AG08395 (cell line): ENCODE results near the gene RNF157.
"Not testable (repeated sequence)": the region's sequence is repeated elsewhere in the genome, so short reads cannot be mapped to it uniquely, and the experiment has no call there.

Experiments
- DNase-seq: peaks from one replicate; pipeline ENCODE4 v3.0.0; 2012; ENCODE audit warnings: mixed read lengths, low spot score

RNF157 gene

GRCh38 chr17:76254275-76254674 lies 14.0 kb upstream of the RNF157 start:
- no peak for DNase-seq

- DNase-seq = no peak
Measured at GRCh38 chr17:76253841-76254240, 13.5 kb upstream of the RNF157 start.

- DNase-seq = not testable (repeated sequence)
Measured at GRCh38 chr17:76252967-76253766, 12.9 kb upstream of the RNF157 start.

DNA sequence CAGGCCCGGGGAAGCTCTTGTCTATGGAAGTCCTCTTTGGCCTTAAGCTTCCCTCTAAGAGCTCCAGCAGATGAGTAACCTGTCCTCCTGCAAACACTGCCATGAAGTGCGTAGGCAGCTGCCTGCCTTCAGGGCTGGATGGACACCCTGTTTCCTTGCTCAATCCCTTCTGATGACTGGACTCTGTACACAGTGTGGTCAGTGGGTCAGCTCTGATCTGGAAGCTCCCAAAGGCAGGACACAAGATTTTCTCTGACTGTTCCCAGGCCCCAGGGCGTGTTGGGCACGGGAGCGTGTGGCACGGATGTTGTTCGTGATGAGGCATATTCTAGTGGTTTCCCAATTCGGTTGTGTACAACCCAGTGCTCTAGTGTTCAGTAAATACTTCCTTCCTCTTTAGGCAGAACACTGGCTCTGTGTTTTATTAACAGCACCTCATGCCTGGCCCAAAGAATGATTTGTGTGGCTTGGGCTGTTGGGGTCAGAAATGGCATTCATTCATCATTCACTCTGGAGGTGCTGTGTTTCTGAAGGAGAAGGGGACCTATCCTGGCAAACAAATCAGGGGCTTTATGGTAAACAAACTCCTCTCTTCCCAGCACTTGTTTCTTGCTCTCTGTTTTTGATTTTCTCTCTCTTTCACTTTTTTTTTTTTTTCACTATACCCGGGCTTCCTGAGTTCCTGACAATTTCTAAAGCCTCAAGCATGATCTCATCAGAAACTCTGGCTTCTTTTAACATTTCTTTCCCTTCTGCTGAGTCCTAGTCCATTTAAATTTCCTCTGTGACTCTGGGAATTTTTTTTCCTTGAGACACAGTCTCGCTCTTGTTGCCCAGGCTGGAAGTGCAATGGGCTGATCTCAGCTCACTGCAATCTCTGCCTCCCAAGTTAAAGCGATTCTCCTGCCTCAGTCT lies 12.0 kb upstream of the RNF157 start:
- peak; percentile 88 for DNase-seq

DNA sequence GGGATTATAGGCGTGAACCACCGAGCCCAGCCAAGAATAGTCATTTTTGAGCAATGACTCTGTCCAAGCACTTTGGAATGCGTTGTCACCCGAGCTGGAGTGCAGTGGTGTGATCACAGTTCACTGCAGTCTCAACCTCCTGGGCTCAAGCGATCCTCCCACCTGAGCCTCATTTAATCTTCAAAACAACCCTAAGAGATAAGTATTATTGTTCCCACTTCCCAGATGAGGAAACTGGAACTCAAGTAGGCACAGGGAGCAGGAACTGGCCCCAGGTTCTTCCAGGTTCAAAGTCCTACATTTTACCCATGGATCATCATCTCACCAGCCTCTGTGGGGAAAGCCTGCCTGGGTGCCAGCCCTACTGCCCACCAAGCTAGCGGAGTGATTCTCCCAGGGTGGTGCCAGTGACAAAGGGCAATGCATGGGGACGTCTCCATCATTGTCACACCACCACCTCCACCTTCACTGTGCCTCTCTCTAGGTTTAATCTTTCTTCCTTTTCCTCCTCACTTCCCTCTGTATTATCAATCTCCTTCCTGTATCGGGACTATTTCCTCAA lies 11.3 kb upstream of the RNF157 start:
- no peak for DNase-seq

DNA sequence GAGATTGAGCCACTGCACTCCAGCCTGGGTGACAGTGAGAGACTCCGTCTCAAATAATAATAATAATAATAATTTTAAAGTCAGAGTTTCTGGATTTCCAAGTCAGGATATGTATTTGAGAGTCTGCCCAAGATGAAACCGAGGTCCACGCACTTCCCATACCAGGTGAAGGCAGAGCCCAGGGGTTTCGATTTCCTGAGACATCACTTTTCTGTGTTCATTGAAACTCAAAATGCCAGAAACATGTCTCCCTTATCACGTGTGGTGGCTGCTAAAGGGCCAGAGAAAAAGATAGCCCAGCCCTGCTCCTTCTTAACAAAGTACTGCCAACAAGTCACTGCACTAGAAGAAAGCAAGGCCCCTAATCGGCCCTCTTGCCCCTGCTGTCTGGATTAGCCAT lies 9.8 kb upstream of the RNF157 start:
- DNase-seq = no peak

GRCh38 chr17:76248013-76248782 lies 7.9 kb upstream of the RNF157 start:
- DNase-seq = no peak

DNA sequence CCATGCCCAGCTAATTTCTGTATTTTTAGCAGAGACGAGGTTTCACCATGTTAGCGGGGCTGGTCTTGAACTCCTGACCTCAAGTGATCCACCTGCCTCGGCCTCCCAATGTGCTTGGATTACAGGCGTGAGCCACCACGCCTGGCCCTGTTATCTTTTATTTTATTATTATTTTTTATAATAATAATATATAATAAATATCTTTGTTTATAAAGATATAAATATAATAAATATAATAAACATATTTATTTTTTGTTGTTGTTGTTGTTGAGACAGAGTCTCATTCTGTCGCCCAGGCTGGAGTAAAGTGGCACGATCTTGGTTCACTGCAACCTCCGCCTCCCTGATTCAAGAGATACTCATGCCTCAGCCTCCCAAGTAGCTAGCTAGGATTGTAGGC lies 7.0 kb upstream of the RNF157 start:
- no peak for DNase-seq

GRCh38 chr17:76246080-76247066 lies 6.1 kb upstream of the RNF157 start:
- DNase-seq = no peak

GRCh38 chr17:76244721-76245120 lies 4.4 kb upstream of the RNF157 start:
- DNase-seq = not testable (repeated sequence)

GRCh38 chr17:76243826-76244679 lies 3.8 kb upstream of the RNF157 start:
- DNase-seq = peak; percentile 51

- DNase-seq = no peak
Measured at GRCh38 chr17:76241691-76242255, 1.5 kb upstream of the RNF157 start.

- DNase-seq = no peak
Measured at GRCh38 chr17:76241204-76241538, 878 bp upstream of the RNF157 start.

DNA sequence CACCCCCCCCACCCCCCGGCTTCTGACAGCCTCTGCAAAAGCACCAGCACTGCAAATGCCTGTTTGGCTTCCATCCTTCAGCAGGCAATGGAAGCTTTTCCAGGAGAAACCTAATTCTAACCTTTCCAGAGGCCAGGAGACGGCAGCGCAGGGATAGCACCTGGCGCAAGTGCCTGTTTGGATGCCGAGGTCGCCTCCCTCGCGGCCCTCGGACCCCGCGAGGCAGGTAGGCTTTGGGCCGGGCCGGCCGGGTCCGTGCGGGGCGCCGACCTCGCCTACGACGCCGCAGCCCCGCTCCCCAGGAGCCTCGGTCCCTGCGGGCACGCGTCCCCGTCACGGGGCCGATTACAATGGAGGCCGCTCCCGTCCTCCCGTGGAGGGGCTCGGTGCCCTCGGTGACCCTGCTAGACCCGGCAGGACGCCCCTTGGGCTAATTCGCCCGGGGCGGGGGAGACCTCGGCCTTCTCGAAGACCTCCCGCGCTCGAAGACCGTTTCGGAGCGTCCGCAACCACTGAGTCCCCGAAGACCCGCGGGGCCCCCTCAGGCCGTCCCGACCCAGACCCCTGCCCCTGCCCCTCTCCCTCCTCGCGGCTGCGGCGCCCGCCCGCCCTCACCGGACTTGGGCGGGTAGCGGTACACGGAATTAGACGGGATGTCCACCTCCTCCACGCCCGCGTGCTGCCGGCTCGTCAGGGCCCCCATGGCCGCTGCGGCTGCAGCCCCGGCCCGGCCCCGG lies 587 bp downstream of the RNF157 start:
- DNase-seq = no peak

- no peak for DNase-seq
Measured at GRCh38 chr17:76238847-76239537, 1.3 kb downstream of the RNF157 start.

DNA sequence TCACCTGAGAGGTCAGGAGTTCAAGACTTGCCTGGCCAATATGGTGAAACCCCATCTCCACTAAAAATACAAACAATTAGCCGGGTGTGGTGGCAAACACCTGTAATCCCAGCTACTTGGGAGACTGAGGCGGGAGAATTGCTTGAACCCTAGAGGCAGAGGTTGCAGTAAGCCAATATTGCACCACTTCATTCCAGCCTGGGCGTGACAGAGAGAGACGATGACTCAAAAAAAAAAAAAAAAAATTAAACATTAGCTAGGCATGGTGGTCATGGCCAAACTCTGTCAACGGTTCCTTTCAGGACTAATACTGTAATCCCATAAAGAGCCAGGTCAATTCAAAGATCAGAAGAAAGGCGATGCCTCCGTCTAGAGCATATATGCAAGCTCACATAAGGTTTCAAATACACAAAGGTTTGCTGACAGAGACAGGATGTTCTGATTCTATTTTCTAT lies 2.4 kb downstream of the RNF157 start:
- no peak for DNase-seq

- no peak for DNase-seq
Measured at GRCh38 chr17:76236603-76237002, 3.7 kb downstream of the RNF157 start.

DNA sequence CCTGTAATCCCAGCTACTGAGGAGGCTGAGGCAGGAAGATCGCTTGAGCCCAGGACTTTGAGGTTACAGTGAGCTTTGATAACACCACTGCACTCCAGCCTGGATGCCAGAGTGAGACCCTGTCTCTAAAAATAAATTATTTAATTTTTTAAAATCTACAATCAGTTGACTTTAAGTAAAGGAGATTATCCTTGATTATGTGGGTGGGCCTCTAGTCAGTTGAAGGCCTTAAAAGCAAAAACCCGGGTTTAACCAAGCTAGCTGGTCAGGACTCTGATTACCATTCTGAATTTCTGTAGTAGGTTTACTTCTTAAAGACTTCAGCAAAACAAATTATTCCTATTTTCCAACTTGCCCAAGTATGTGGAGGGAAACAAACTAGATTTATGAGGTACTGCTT lies 4.4 kb downstream of the RNF157 start:
- DNase-seq = no peak
